GM18498 (cell line): ENCODE results near the gene ANKRD40CL.
"Not testable (repeated sequence)": the region's sequence is repeated elsewhere in the genome, so short reads cannot be mapped to it uniquely, and the experiment has no call there.

Experiments used
- ATAC-seq: cut with Tn5 transposase; IDR thresholded peaks from one replicate; pipeline ENCODE4 v1.9.1; 2021; ENCODE audit warnings: mild to moderate bottlenecking, moderate library complexity; ENCODE audit not compliant: unreplicated experiment

ANKRD40CL gene, protein sequence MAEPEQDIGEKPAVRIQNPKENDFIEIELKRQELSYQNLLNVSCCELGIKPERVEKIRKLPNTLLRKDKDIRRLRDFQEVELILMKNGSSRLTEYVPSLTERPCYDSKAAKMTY

DNA sequence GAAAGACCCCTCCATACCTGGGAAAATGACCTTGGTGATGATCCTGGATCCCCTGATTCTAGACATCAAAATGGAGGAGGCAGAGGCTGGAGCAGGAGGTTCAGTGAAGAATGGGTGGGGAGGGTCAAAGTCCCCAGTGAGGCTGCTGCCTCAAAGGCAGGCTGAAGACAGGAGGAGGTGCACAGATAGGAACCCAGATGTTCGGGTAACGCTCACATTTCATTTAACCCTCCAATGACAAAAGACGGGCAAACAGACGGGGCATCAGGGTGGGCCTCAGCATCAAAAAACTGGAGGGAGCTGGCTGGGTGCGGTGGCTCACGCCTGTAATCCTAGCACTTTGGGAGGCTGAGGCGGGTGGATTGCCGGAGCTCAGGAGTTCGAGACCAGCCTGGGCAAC lies at the start of gene ANKRD40CL:
Gene ANKRD40CL, minus strand, starts transcription at position 73 of the 400 bp plus-strand sequence. CDS start 605 bp downstream, outside the sequence.
- ATAC-seq = no peak

GRCh38 chr17:50816271-50816670 lies 49.0 kb upstream of the ANKRD40CL start:
- no peak for ATAC-seq

- ATAC-seq = no peak
Measured at GRCh38 chr17:50815400-50815799, 48.1 kb upstream of the ANKRD40CL start.

DNA sequence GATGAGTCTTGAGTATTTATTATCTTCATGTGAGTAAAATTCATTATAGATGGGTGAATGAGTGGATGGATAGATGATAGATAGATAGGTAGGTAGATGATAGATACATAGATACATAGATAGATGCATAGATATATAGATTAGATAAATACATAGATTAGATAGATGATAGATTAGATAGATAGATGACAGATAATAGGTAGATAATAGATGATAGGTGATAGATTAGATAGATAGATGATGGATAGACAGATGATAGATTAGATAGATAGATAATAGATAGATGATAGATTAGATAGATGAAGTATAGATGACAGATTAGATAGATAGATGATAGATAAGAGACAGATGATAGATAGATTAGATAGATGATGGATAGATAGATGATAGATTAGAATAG lies 46.3 kb upstream of the ANKRD40CL start:
- no peak for ATAC-seq

- ATAC-seq = no peak
Measured at GRCh38 chr17:50808888-50809287, 41.6 kb upstream of the ANKRD40CL start.

GRCh38 chr17:50808413-50808812 lies 41.1 kb upstream of the ANKRD40CL start:
- ATAC-seq = no peak

GRCh38 chr17:50807675-50808074 lies 40.4 kb upstream of the ANKRD40CL start:
- no peak for ATAC-seq

DNA sequence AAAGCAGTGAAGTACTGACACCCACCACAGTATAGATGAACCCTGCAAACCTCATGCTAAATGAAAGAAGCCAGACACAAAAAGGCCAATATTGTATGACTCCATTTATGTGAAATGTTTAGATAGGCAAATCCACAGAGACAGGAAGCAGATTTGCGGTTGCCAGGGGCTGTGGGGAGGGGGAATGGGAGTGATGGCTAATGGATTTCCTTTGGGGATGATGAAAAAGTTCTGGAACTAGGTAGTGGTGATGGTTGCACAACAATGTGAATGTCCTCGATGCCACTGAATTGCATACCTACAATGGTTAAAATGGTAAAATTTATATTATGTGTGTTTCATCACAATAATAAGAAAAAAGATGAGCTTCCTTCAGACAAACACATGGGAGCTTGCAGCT lies 39.7 kb upstream of the ANKRD40CL start:
- ATAC-seq = no peak

DNA sequence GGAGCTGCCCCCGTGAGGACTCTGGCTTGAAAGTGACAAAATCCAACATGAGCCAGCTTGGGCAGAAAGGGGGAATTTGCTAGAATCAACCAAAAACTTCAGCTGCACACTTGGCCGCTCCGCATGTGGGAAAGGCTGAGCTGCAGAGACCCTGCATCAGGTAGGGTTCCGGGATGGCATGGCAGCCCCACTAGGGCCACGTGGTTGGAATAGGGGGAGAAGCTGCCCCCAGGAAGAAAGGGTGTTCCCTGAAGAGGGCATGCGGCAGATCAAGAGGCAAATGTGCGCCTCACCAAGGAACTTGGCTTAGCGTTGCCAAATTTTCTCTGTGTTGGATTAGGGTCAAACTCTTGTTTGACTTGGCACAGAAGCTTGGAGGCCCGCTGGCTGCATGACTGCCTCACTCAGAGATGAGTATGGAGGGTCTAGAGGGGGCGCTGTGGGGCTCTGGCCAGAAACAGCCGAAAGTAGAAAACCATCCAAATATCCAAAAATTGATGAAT lies 38.9 kb upstream of the ANKRD40CL start:
- no peak for ATAC-seq

DNA sequence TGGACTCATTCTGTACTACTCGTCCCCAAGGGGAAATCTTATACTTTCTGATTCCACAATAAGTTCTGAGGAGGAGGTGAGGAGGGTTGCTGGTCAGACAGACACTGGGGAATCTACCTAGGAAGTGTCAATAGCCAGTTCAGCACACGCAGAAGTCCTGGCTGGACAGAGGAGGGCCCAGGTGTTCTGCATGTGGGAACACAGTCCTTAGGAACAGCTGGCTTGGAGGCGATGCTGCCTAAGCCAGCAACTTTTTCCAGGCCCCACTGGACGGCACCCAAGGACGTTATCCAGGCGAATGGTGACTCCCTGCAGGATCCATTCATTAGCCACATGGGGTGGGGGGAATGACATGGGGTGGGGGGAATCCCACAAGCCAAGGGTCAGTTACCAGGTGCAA lies 38.2 kb upstream of the ANKRD40CL start:
- ATAC-seq = no peak

DNA sequence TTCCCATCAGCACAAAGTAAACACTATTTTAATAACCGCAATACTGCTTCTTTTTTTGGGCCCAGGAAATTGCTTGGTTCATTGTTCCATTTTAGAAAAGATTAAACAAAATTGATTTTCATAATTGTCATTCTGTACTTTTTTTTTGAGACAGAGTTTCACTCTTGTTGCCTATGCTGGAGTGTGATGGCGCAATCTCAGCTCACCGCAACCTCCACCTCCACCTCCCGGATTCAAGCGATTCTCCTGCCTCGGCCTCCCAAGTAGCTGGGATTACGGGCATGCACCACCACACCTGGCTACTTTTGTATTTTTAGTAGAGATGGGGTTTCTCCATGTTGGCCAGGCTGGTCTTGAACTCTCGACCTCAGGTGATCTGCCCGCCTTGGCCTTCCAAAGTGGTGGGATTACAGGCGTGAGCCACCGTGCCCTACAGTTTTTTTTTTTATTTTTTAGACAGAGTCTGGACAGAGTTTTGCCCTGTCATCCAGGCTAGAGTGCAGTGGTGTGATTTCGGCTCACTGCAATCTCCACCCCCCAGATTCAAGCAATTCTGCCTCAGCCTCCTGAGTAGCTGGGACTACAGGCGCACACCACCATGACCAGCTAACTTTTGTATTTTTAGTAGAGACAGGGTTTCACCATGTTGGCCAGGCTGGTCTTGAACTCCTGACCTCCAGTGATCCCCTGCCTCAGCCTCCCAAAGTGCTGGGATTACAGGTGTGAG lies 37.6 kb upstream of the ANKRD40CL start:
- not testable (repeated sequence) for ATAC-seq

GRCh38 chr17:50803676-50804075 lies 36.4 kb upstream of the ANKRD40CL start:
- no peak for ATAC-seq

DNA sequence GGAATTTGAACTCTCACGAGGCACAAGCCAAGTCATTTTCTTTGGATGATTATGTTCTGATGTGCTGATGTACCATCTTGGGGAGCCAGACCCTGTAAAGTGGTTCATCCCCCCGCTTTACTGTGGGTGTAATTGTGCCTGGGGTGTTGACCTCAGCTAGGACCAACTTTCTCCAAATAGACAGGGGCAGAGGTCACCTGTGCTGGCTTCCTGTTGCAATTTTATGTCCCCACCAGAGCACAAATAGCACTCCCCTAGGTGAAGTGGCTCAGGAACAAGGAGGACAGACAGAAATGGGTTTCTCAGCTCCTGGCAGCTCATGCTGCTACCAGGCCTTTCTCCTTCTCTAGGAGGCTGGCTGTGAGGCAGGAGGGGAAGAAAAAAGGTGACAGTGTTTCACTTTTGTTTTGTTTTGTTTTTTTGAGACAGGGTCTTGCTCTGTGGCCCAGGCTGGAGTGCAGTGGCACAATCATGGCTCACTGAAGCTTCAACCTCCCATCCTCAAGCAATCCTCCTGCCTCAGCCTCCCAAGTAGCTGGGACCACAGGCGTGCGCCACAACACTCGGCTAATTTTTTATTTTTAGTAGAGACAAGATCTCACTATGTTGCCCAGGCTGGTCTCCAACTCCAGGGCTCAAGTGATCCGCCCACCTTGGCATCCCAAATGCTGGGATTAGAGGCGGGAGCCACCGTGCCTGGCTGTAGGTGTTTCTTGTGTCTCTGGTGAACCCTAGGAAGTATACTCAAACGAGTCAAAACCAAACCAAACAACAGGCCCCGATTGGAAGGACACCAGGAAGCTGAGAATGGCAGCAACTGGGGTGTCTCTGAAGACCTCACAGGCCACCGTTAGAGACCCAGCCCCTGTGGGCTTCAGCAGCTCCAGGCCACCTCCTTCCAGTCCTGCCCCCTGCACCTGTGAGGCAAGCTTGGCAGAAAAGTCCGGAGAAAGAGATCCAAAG lies 35.6 kb upstream of the ANKRD40CL start:
- no peak for ATAC-seq

DNA sequence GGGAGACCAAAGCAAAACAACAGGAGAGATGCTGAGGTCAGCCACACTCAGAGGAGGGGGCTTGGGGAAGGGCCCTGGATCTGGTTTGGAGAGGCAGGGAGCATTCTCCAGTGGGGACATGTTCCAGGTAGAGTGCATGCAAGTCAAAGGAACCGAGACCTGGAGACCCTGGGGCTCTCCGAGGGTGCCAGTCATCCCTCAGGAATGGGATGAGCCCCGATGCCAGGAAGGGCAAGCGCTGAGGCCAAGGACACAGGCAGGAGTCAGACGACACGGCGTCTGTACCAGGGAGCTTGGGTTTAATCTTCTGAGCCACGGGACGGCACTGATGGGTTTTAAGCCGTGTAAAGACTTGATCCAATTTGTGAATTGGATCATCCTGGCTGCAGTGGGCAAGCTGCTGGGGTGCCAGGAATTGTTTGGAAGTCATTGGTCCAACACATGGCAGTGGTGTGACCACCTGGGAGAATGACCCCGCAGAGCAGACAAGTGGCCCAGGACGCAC lies 32.9 kb upstream of the ANKRD40CL start:
- ATAC-seq = no peak

DNA sequence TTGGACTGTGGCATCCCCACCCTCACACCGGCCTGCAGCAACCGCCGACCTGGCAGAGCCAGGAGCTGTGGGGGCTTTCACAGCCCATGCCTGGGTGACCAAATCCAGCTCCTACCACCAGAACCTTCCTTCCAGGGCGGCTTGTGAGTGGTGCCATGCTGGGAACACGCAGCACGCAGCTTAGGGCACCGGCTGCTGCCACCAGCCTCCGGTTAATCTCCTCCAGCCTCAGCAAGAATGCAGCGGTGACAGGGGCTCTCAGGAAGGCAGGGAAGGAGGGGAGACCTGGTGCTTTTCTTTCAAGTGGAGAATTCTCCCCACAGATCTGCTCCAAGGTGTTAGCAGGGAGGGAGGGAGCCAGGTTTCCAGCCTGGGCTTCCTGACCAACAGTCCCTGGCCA lies 32.3 kb upstream of the ANKRD40CL start:
- ATAC-seq = no peak

DNA sequence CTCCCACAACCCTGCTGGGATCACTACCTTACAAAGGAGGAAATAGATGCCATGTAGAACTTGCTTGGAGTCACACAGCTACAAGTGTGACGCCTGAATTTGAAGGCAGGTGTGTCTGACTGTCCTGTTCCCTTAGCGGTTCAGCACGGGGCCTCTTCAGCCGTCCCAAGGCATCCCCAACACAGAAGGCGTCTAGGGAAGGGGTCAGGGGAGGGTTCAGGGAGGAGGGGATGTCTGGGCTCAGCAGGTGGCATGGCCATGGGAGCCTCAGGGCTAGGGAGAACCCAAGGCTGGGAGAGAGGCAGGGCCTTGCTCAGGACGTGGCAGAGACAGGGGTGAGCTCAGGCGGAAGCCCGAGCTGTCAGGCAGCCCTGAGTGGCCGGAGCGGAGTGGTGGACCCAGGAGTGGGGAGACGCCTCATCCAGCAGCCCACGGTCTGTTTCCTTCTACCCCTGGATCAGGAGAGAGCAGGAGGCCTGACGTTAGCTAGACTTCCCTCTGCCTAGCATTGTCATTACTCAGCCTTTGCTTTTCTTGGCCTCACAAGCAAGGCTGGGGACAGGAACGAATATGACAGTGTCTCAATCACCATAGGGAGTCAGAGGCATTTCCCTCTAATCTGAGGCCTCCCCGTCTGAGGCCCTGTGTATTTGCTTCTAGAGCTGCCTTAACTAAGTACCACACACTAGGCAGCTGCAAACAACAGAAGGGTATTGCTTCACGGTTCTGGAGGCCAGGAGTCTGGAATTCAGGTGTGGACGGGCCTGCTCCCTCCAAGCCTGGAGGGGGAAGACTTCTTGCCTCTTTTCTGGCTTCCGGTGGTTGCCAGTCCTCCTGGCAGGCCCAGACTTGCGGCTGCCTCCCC lies 31.3 kb upstream of the ANKRD40CL start:
- ATAC-seq = no peak

GRCh38 chr17:50797135-50797810 lies 30.0 kb upstream of the ANKRD40CL start:
- ATAC-seq = no peak

GRCh38 chr17:50794361-50794760 lies 27.0 kb upstream of the ANKRD40CL start:
- no peak for ATAC-seq

- no peak for ATAC-seq
Measured at GRCh38 chr17:50793007-50793406, 25.7 kb upstream of the ANKRD40CL start.

GRCh38 chr17:50792132-50792531 lies 24.8 kb upstream of the ANKRD40CL start:
- ATAC-seq = no peak
